Measurements from ENCODE around the gene LMNA. TPM values are rescaled to one million over a fixed set of nuclear protein-coding genes. Genes with fewer than 3 reads are reported as not detected.

LMNA gene
- polyA plus RNA-seq, 1 experiment: 365 TPM

- Histone ChIP-seq H3K27ac (ENCODE audit: low read depth, low read length) (peak overlapping the region; percentile 70), H3K4me3 (ENCODE audit: low read depth, low read length) (peak overlapping the region; percentile 20; the same call in 1 of the 2 replicates), H3K27me3 (ENCODE audit: control insufficient read depth, insufficient read depth, low read length) (no peaks in the 10 kb centered on the region), H3K9me3 (ENCODE audit: control insufficient read depth, insufficient read depth, low read length) (no peaks in the 10 kb centered on the region)
- no peak for TF ChIP-seq CTCF (IDR thresholded peaks at IDR 0.05; ENCODE audit: low read depth, low read length)
- DNase-seq (ENCODE audit: low read depth, low spot score): no peak
- CTCF ChIA-PET: interaction anchor here (1.2 to 32.7 kb wide), 2 partner anchors 24 to 104 kb away, joined by 3 to 682 read pairs; no protein-coding TSS in a partner anchor
- POLR2A ChIA-PET: interaction anchor here (0.7 kb wide), 1 partner anchor 38 kb away, joined by 3 read pairs; no protein-coding TSS in a partner anchor
Observed at GRCh38 chr1:156121457-156121856, 6.9 kb downstream of the LMNA start.

- Histone ChIP-seq H3K9me3 (ENCODE audit: control insufficient read depth, insufficient read depth, low read length) (no peaks in the 10 kb centered on the region), H3K4me3 (ENCODE audit: low read depth, low read length) (peak overlapping the region; percentile 52), H3K27ac (ENCODE audit: low read depth, low read length) (peak overlapping the region; percentile 70), H3K27me3 (ENCODE audit: control insufficient read depth, insufficient read depth, low read length) (no peaks in the 10 kb centered on the region)
- DNase-seq (ENCODE audit: low read depth, low spot score): no peak
- ChIA-PET POLR2A (interaction anchor here (1.4 to 2.4 kb wide), 2 partner anchors 7 to 21 kb away, joined by 4 to 25 read pairs; partner anchors contain the start of gene LMNA), CTCF (interaction anchor here (1.2 to 32.7 kb wide), 5 partner anchors 8 to 103 kb away, joined by 3 to 682 read pairs (median 4); no protein-coding TSS in a partner anchor)
- no peak for TF ChIP-seq CTCF (IDR thresholded peaks at IDR 0.05; ENCODE audit: low read depth, low read length)
Observed at GRCh38 chr1:156122086-156122485, 7.6 kb downstream of the LMNA start.

- no peak for TF ChIP-seq CTCF (IDR thresholded peaks at IDR 0.05; ENCODE audit: low read depth, low read length)
- DNase-seq (ENCODE audit: low read depth, low spot score): no peak
- H3K9me3 ChIP-seq (ENCODE audit: control insufficient read depth, insufficient read depth, low read length): no peaks in the 10 kb centered on the region
- ChIA-PET POLR2A (interaction anchor here (0.8 to 2.4 kb wide), 7 partner anchors 8 to 90 kb away, joined by 3 to 25 read pairs (median 5); partner anchors contain the start of genes LMNA, MEX3A and PMF1), CTCF (interaction anchor here (1.2 to 32.7 kb wide), 5 partner anchors 9 to 102 kb away, joined by 3 to 682 read pairs (median 4); no protein-coding TSS in a partner anchor)
- no peaks in the 10 kb centered on the region for H3K27me3 ChIP-seq (ENCODE audit: control insufficient read depth, insufficient read depth, low read length)
- peak overlapping the region; percentile 52 for H3K4me3 ChIP-seq (ENCODE audit: low read depth, low read length)
- H3K27ac ChIP-seq (ENCODE audit: low read depth, low read length): peak overlapping the region; percentile 99
Observed at GRCh38 chr1:156122519-156123355, 8.2 kb downstream of the LMNA start.

GRCh38 chr1:156123356-156124196 is 9.1 kb downstream of the LMNA start:
- Histone ChIP-seq H3K27me3 (ENCODE audit: control insufficient read depth, insufficient read depth, low read length) (no peaks in the 10 kb centered on the region), H3K9me3 (ENCODE audit: control insufficient read depth, insufficient read depth, low read length) (no peaks in the 10 kb centered on the region), H3K4me3 (ENCODE audit: low read depth, low read length) (peak overlapping the region; percentile 52), H3K27ac (ENCODE audit: low read depth, low read length) (peak overlapping the region; percentile 99)
- POLR2A ChIA-PET: interaction anchor here (0.6 to 2.4 kb wide), 7 partner anchors 9 to 89 kb away, joined by 4 to 25 read pairs (median 5); partner anchors contain the start of genes LMNA and PMF1
- peak; percentile 43 for TF ChIP-seq CTCF (IDR thresholded peaks at IDR 0.05; ENCODE audit: low read depth, low read length)
- peak; percentile 95 for DNase-seq (ENCODE audit: low read depth, low spot score)
- CTCF ChIA-PET: interaction anchor here (1.2 to 32.7 kb wide), 4 partner anchors 10 to 57 kb away, joined by 3 to 682 read pairs (median 4); no protein-coding TSS in a partner anchor
